ENCODE data around the gene GABRB1. TPM values are rescaled to one million over a fixed set of nuclear protein-coding genes. Genes with fewer than 3 reads are reported as not detected.

The GABRB1 gene
- total and polyA plus RNA-seq, 2 experiments from 2014 or later, result 0.26 to 0.97 TPM

- no peak for TF ChIP-seq REST (IDR thresholded peaks at IDR 0.05; ENCODE audit: unreplicated experiment)
- TF ChIP-seq STAT1 (IDR thresholded peaks at IDR 0.05; ENCODE audit: unreplicated experiment), result no peak
- no peak for TF ChIP-seq CREB1 (CRISPR knock-in tag; IDR thresholded peaks at IDR 0.05; ENCODE audit: low read depth)
- TF ChIP-seq ZNF331 (CRISPR knock-in tag; IDR thresholded peaks at IDR 0.05; ENCODE audit: low read depth), result no peak
These were observed 18.7 kb upstream of the GABRB1 start (continued) for GRCh38 chr4:47012676-47013075.

GRCh38 chr4:47013373-47013772 is 18.0 kb upstream of the GABRB1 start:
- Mint-ChIP-seq H3K4me1 (no peaks in the 10 kb centered on the region), H3K36me3 (ENCODE audit: low read depth) (no peaks in the 10 kb centered on the region), H3K9me3 (no peaks in the 10 kb centered on the region), H3K4me3 (no peak overlapping the region), H3K27ac (no peak overlapping the region), H3K27me3 (ENCODE audit: insufficient read depth, low read depth, poor library complexity) (no peaks in the 10 kb centered on the region)
- Histone ChIP-seq H3K27ac (ENCODE audit: low read depth) (no peak overlapping the region), H3K36me3 (ENCODE audit: insufficient read depth) (no peaks in the 10 kb centered on the region), H3K4me2 (no peak overlapping the region), H3K79me2 (replicated peaks; ENCODE audit: insufficient read depth) (no peaks in the 10 kb centered on the region), H3F3A (replicated peaks; ENCODE audit: low read depth) (no peaks in the 10 kb centered on the region), H3K27me3 (ENCODE audit: insufficient read depth) (no peaks in the 10 kb centered on the region), H4K20me1 (replicated peaks; ENCODE audit: insufficient read depth) (no peaks in the 10 kb centered on the region), H2AFZ (no peak overlapping the region), H3K4me3 (no peak overlapping the region), H3K4me1 (ENCODE audit: insufficient read depth) (no peaks in the 10 kb centered on the region), H3K9me2 (ENCODE audit: insufficient read depth) (no peaks in the 10 kb centered on the region)
- DNase-seq (ENCODE audit: low spot score), result no peak
- ATAC-seq, result no peak
- TF ChIP-seq, protein P1, sequence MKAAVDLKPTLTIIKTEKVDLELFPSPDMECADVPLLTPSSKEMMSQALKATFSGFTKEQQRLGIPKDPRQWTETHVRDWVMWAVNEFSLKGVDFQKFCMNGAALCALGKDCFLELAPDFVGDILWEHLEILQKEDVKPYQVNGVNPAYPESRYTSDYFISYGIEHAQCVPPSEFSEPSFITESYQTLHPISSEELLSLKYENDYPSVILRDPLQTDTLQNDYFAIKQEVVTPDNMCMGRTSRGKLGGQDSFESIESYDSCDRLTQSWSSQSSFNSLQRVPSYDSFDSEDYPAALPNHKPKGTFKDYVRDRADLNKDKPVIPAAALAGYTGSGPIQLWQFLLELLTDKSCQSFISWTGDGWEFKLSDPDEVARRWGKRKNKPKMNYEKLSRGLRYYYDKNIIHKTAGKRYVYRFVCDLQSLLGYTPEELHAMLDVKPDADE (IDR thresholded peaks at IDR 0.05), result no peak
- TF ChIP-seq EZH2 (IDR thresholded peaks at IDR 0.05; ENCODE audit: low read depth, unreplicated experiment) (no peak), CTCF (conservative IDR thresholded peaks at IDR 0.05; ENCODE audit: low read depth in 2 of 2) (no peak), POLR2AphosphoS5 (IDR thresholded peaks at IDR 0.05; ENCODE audit: low read depth) (no peak), JUNB (IDR thresholded peaks at IDR 0.05; ENCODE audit: unreplicated experiment) (no peak), NANOG (IDR thresholded peaks at IDR 0.05; ENCODE audit: borderline replicate concordance) (no peak), STAT1 (IDR thresholded peaks at IDR 0.05; ENCODE audit: unreplicated experiment) (no peak), ZNF331 (CRISPR knock-in tag; IDR thresholded peaks at IDR 0.05; ENCODE audit: low read depth) (no peak), REST (IDR thresholded peaks at IDR 0.05; ENCODE audit: unreplicated experiment) (no peak), ZNF114 (CRISPR knock-in tag; IDR thresholded peaks at IDR 0.05) (no peak), CREB1 (CRISPR knock-in tag; IDR thresholded peaks at IDR 0.05; ENCODE audit: low read depth) (no peak), EZH2phosphoT487 (IDR thresholded peaks at IDR 0.05; ENCODE audit: unreplicated experiment) (no peak)

All from GM23338 (cell line).